Keratinocyte (primary cell): ENCODE results near the gene CUL4A. TPM values are rescaled to one million over a fixed set of nuclear protein-coding genes. Genes with fewer than 3 reads are reported as not detected.

Experiments
- DNase-seq: peaks from one replicate; pipeline ENCODE4 v3.0.0-alpha.2; 2011; ENCODE audit warnings: low read depth, missing footprints, low spot score
- FAIRE-seq: peaks from 2 replicates; lab custom pipeline; 2011; peaks lifted over from hg19 to GRCh38; lab: Jason Lieb, UNC
- H2AFZ ChIP-seq: 2 replicates; pipeline ENCODE4 v1.6.0; 2012; ENCODE audit warnings: low read length, control low read depth, inconsistent platforms; ENCODE audit not compliant: control insufficient read depth
- H3K27ac ChIP-seq: 2 replicates; pipeline ENCODE4 v1.5.1; 2011; ENCODE audit warnings: low read length; ENCODE audit not compliant: control insufficient read depth, insufficient read depth
- H3K27me3 ChIP-seq: 3 replicates; pipeline ENCODE4 v1.6.0; 2011; ENCODE audit warnings: low read length; ENCODE audit not compliant: control insufficient read depth, insufficient read depth; ENCODE audit errors: extremely low read depth
- H3K36me3 ChIP-seq, 2 experiments: 2 replicates in 1 of 2; 3 replicates in 1 of 2; pipeline ENCODE4 v1.5.1; 2011; ENCODE audit warnings: low read length in 2 of 2, mild to moderate bottlenecking in 1 of 2; ENCODE audit not compliant: control insufficient read depth in 2 of 2, insufficient read depth in 2 of 2; ENCODE audit errors: extremely low read depth in 1 of 2
- H3K4me1 ChIP-seq: 3 replicates; pipeline ENCODE4 v1.5.1; 2011; ENCODE audit warnings: low read length; ENCODE audit not compliant: control insufficient read depth, insufficient read depth; ENCODE audit errors: extremely low read depth
- H3K4me2 ChIP-seq: 3 replicates; pipeline ENCODE4 v1.6.0; 2011; ENCODE audit warnings: low read depth, low read length; ENCODE audit not compliant: control insufficient read depth, insufficient read depth; ENCODE audit errors: extremely low read depth
- H3K4me3 ChIP-seq, 3 experiments: fragments of 200-600 bp in 1 of 3; sonication (generic) in 1 of 3; 2 replicates in 2 of 3; 3 replicates in 1 of 3; pipeline ENCODE4 v1.5.1; 2011 to 2016; ENCODE audit warnings: low read length in 3 of 3, mild to moderate bottlenecking in 3 of 3, control low read depth in 2 of 3, inconsistent platforms in 1 of 3, low read depth in 1 of 3, mixed read lengths in 1 of 3, mixed run types in 1 of 3, moderate library complexity in 1 of 3; ENCODE audit not compliant: control insufficient read depth in 2 of 3, insufficient read depth in 2 of 3; ENCODE audit errors: extremely low read depth in 1 of 3
- H3K79me2 ChIP-seq: 2 replicates; pipeline ENCODE4 v1.6.0; 2012; ENCODE audit warnings: low read length; ENCODE audit not compliant: control insufficient read depth, insufficient read depth
- H3K9ac ChIP-seq: 3 replicates; pipeline ENCODE4 v1.6.0; 2011; ENCODE audit warnings: low read length; ENCODE audit not compliant: control insufficient read depth, insufficient read depth; ENCODE audit errors: extremely low read depth
- H3K9me1 ChIP-seq: 3 replicates; pipeline ENCODE4 v1.6.0; 2011; ENCODE audit warnings: low read length; ENCODE audit not compliant: control insufficient read depth, insufficient read depth; ENCODE audit errors: extremely low read depth
- H3K9me3 ChIP-seq: 2 replicates; pipeline ENCODE4 v1.5.1; 2012; ENCODE audit warnings: low read depth, low read length; ENCODE audit not compliant: control insufficient read depth
- H4K20me1 ChIP-seq: 3 replicates; pipeline ENCODE4 v1.6.0; 2011; ENCODE audit warnings: low read length; ENCODE audit not compliant: control insufficient read depth, insufficient read depth; ENCODE audit errors: extremely low read depth
- CTCF ChIP-seq, 3 experiments: IDR thresholded peaks in 1 of 3; conservative IDR thresholded peaks in 1 of 3; optimal IDR thresholded peaks in 1 of 3; 2 replicates in 2 of 3; 3 replicates in 1 of 3; pipeline versions ENCODE3 to v1.5.1; 2011; ENCODE audit warnings: low read length in 3 of 3, mild to moderate bottlenecking in 3 of 3, moderate library complexity in 2 of 3, control low read depth in 1 of 3, inconsistent platforms in 1 of 3; ENCODE audit not compliant: insufficient read depth in 2 of 3; ENCODE audit errors: extremely low read depth in 1 of 3
- EZH2 ChIP-seq: IDR thresholded peaks from one replicate; pipeline ENCODE4 v1.6.1; 2012; ENCODE audit warnings: inconsistent platforms, mild to moderate bottlenecking, low read length, moderate library complexity
- dilution Hi-C: fragments of 300-500 bp; cut with MboI; formaldehyde crosslinking; loops from one replicate; pipeline ENCODE4 v1.7.0; 2020; ENCODE audit warnings: low sequenced_read_pairs; ENCODE audit not compliant: extremely low pct_ligation_motif_present
- polyA plus RNA-seq, 5 experiments: library from polyadenylated mRNA; depleted of rRNA in 3 of 5; stranded (reverse) in 3 of 5; stranded (forward) in 1 of 5; unstranded in 1 of 5; fragments of >200 nt; gene quantifications; 1 replicate in 1 of 5; 2 replicates in 3 of 5; 3 replicates in 1 of 5; pipeline versions ENCODE4 v1.2.1 to v1.2.3, GENCODE V29; 2011 to 2012; ENCODE audit warnings: missing spikeins in 2 of 5, low read depth in 1 of 5, low replicate concordance in 1 of 5

Gene CUL4A
- polyA plus RNA-seq, 1 donor (not counting 4 experiments of a cell fraction or from before 2014, with no cell fraction given) = 57.3 TPM

DNA sequence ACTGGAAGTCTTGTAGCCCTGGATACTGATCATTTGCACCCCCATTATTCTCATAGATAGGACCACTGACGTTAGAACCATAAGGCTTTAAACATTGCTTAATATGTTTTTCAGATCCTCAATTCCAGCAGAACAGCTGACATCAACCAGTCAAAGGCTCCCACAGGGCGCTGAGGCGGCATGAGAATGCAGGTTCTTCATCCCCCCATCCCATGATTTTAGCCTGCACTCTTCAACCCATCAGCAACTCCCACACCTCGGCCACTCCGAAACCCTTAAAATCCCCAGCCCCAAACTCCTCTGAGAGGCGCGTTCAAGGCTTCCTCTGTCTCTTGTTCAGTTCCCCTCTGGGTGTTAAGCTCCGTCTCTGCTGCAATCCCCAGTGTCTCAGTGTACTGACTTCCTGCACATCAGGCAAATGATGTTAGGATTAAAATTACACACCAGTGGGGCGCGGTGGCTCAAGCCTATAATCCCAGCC, 63.3 kb downstream of the CUL4A start:
- no peak overlapping the region for H3K27ac ChIP-seq
- H3K9me3 ChIP-seq = no peaks in the 10 kb centered on the region
- FAIRE-seq = no peak
- dilution Hi-C loops = no loop called here
- H3K9me1 ChIP-seq = no peaks in the 10 kb centered on the region
- H3K79me2 ChIP-seq = no peaks in the 10 kb centered on the region
- peaks cover 1 to 4% of the 10 kb centered on the region in 2 experiments for H3K36me3 ChIP-seq
- H3K4me3 ChIP-seq = no peak overlapping the region
- H3K4me2 ChIP-seq = no peak overlapping the region
- H4K20me1 ChIP-seq = no peaks in the 10 kb centered on the region
- H3K4me1 ChIP-seq = peaks cover 19% of the 10 kb centered on the region
- no peak overlapping the region for H3K9ac ChIP-seq
- no peaks in the 10 kb centered on the region for H3K27me3 ChIP-seq
- TF ChIP-seq EZH2 (no peak), CTCF (optimal IDR thresholded peaks at IDR 0.05 in 1 of 3, IDR thresholded peaks at IDR 0.05 in 1 of 3, conservative IDR thresholded peaks at IDR 0.05 in 1 of 3; ENCODE audit: extremely low read depth in 1 of 3, insufficient read depth in 2 of 3, low read length in 3 of 3) (no peak)
- no peak overlapping the region for H2AFZ ChIP-seq
- DNase-seq = no peak

- TF ChIP-seq CTCF (optimal IDR thresholded peaks at IDR 0.05 in 1 of 3, IDR thresholded peaks at IDR 0.05 in 1 of 3, conservative IDR thresholded peaks at IDR 0.05 in 1 of 3; ENCODE audit: extremely low read depth in 1 of 3, insufficient read depth in 2 of 3, low read length in 3 of 3) = no peak
- TF ChIP-seq EZH2 = no peak
- Histone ChIP-seq H3K9me1 (no peaks in the 10 kb centered on the region), H3K4me2 (no peak overlapping the region), H3K9ac (no peak overlapping the region), H2AFZ (no peak overlapping the region), H3K27ac (no peak overlapping the region), H3K36me3 (peaks cover 1 to 4% of the 10 kb centered on the region in 2 experiments), H3K4me1 (peaks cover 19% of the 10 kb centered on the region), H3K79me2 (no peaks in the 10 kb centered on the region), H4K20me1 (no peaks in the 10 kb centered on the region), H3K4me3 (no peak overlapping the region), H3K27me3 (no peaks in the 10 kb centered on the region), H3K9me3 (no peaks in the 10 kb centered on the region)
- DNase-seq = no peak
- dilution Hi-C loops = no loop called here
- FAIRE-seq = no peak
These were observed 63.9 kb downstream of the CUL4A start for GRCh38 chr13:113273321-113273720.
